Mesenchymal stem cell (in vitro differentiated cells and primary cell): ENCODE measurements around the gene LCE3D. TPM values are rescaled to one million over a fixed set of nuclear protein-coding genes. Genes with fewer than 3 reads are reported as not detected.

Experiments used
- DNase-seq: peaks from one replicate; pipeline ENCODE4 v3.0.0-alpha.2; 2013
- H2AFZ ChIP-seq: one replicate; pipeline ENCODE4 v1.6.1; 2013; ENCODE audit warnings: low read depth, mild to moderate bottlenecking, control low read depth, inconsistent platforms, low read length, moderate library complexity
- H2AK5ac ChIP-seq: 2 replicates; pipeline ENCODE4 v1.6.1; 2013; ENCODE audit warnings: low read length, moderate library complexity, mild to moderate bottlenecking, inconsistent platforms; ENCODE audit not compliant: severe bottlenecking
- H2BK120ac ChIP-seq: one replicate; pipeline ENCODE4 v1.6.1; 2013; ENCODE audit warnings: low read depth, mild to moderate bottlenecking, inconsistent platforms, low read length, moderate library complexity
- H2BK12ac ChIP-seq, 2 experiments: one replicate each; pipeline ENCODE4 v1.6.1; 2013; ENCODE audit warnings: inconsistent platforms in 2 of 2, low read length in 2 of 2, mild to moderate bottlenecking in 2 of 2, moderate library complexity in 2 of 2, control low read depth in 1 of 2
- H2BK15ac ChIP-seq: one replicate; pipeline ENCODE4 v1.6.1; 2013; ENCODE audit warnings: mild to moderate bottlenecking, low read depth, inconsistent platforms; ENCODE audit not compliant: poor library complexity, severe bottlenecking
- H2BK5ac ChIP-seq: 2 replicates; pipeline ENCODE4 v1.6.1; 2013; ENCODE audit warnings: low read depth, mild to moderate bottlenecking, low read length, control low read depth, inconsistent platforms; ENCODE audit not compliant: poor library complexity, severe bottlenecking
- H3K14ac ChIP-seq, 2 experiments: one replicate each; pipeline ENCODE4 v1.6.1; 2013; ENCODE audit warnings: inconsistent platforms in 2 of 2, low read length in 2 of 2, control low read depth in 1 of 2, mild to moderate bottlenecking in 1 of 2, moderate library complexity in 1 of 2
- H3K18ac ChIP-seq, 2 experiments: one replicate each; pipeline ENCODE4 v1.6.1; 2013; ENCODE audit warnings: inconsistent platforms in 2 of 2, low read length in 2 of 2, control low read depth in 1 of 2, low read depth in 1 of 2, mild to moderate bottlenecking in 1 of 2
- H3K23ac ChIP-seq, 2 experiments: one replicate each; pipeline ENCODE4 v1.6.1; 2013; ENCODE audit warnings: inconsistent platforms in 2 of 2, low read length in 2 of 2, mild to moderate bottlenecking in 2 of 2, moderate library complexity in 2 of 2, control low read depth in 1 of 2
- H3K27ac ChIP-seq: 2 replicates; pipeline ENCODE4 v1.5.1; 2013; ENCODE audit warnings: mild to moderate bottlenecking, moderate library complexity, low read length, control low read depth, inconsistent platforms; ENCODE audit not compliant: poor library complexity, severe bottlenecking
- H3K27me3 ChIP-seq, 2 experiments: 2 replicates each; pipeline versions ENCODE4 v1.6.1 to v1.7.0; 2013; ENCODE audit warnings: low read length in 2 of 2, mild to moderate bottlenecking in 2 of 2, moderate library complexity in 2 of 2, control low read depth in 1 of 2, inconsistent platforms in 1 of 2; ENCODE audit not compliant: control insufficient read depth in 1 of 2, insufficient read depth in 1 of 2
- H3K36me3 ChIP-seq, 2 experiments: 2 replicates each; pipeline versions ENCODE4 v1.6.1 to v1.7.0; 2013; ENCODE audit warnings: low read length in 2 of 2, control low read depth in 1 of 2, inconsistent platforms in 1 of 2, low read depth in 1 of 2, mild to moderate bottlenecking in 1 of 2; ENCODE audit not compliant: insufficient read depth in 2 of 2, control insufficient read depth in 1 of 2
- H3K4ac ChIP-seq, 2 experiments: one replicate each; pipeline ENCODE4 v1.6.1; 2013; ENCODE audit warnings: inconsistent platforms in 2 of 2, low read length in 2 of 2, mild to moderate bottlenecking in 2 of 2, moderate library complexity in 2 of 2, control low read depth in 1 of 2, low read depth in 1 of 2
- H3K4me1 ChIP-seq: 2 replicates; pipeline ENCODE4 v1.6.1; 2013; ENCODE audit warnings: low read depth, low read length, control low read depth; ENCODE audit not compliant: control insufficient read depth, insufficient read depth
- H3K4me2 ChIP-seq: 2 replicates; pipeline ENCODE4 v1.6.1; 2013; ENCODE audit warnings: low read length, mild to moderate bottlenecking, inconsistent platforms; ENCODE audit not compliant: poor library complexity, severe bottlenecking
- H3K4me3 ChIP-seq, 2 experiments: 2 replicates each; pipeline versions ENCODE4 v1.5.1 to v1.7.0; 2013; ENCODE audit warnings: low read length in 2 of 2, mild to moderate bottlenecking in 2 of 2, control low read depth in 1 of 2, low read depth in 1 of 2; ENCODE audit not compliant: insufficient read depth in 1 of 2
- H3K79me1 ChIP-seq: replicated peaks from 2 replicates; pipeline ENCODE4 v1.6.1; 2013; ENCODE audit warnings: mild to moderate bottlenecking, control low read depth, low read length, inconsistent platforms; ENCODE audit not compliant: poor library complexity, severe bottlenecking
- H3K9ac ChIP-seq: 2 replicates; pipeline ENCODE4 v1.7.0; 2013; ENCODE audit warnings: mild to moderate bottlenecking, low read length, moderate library complexity
- H3K9me3 ChIP-seq: 2 replicates; pipeline ENCODE4 v1.7.0; 2013; ENCODE audit warnings: mild to moderate bottlenecking, low read length; ENCODE audit not compliant: control insufficient read depth
- H4K8ac ChIP-seq: one replicate; pipeline ENCODE4 v1.6.1; 2013; ENCODE audit warnings: inconsistent platforms, mild to moderate bottlenecking, low read length, moderate library complexity
- H4K91ac ChIP-seq: one replicate; pipeline ENCODE4 v1.6.1; 2013; ENCODE audit warnings: mild to moderate bottlenecking, low read length, inconsistent platforms
- WGBS: methylation state at CpG from one replicate; pipeline ENCODE4 v1.1.7; 2013; ENCODE audit warnings: mixed read lengths; 5-methylcytosine and 5-hydroxymethylcytosine counted together
- small RNA-seq: library from polyadenylated mRNA; stranded (forward); fragments of <200 nt; extraction: miRNeasy Mini kit (QIAGEN cat#:217004); gene quantifications from one replicate; pipeline ENCODE3, GENCODE V24; 2013; ENCODE audit warnings: low read depth

LCE3D gene

GRCh38 chr1:152535774-152536173 is 44.5 kb downstream of the LCE3D start:
- DNase-seq = no peak
- H3K14ac ChIP-seq = no peak overlapping the region
- no peak overlapping the region for H2BK5ac ChIP-seq
- no peaks in the 10 kb centered on the region for H3K36me3 ChIP-seq
- no peak overlapping the region for H3K23ac ChIP-seq
- H3K27me3 ChIP-seq = peaks cover 0 to 13% of the 10 kb centered on the region in 2 experiments
- no peak overlapping the region for H2BK15ac ChIP-seq
- H3K4me1 ChIP-seq = no peaks in the 10 kb centered on the region
- H3K27ac ChIP-seq = no peak overlapping the region
- H2AFZ ChIP-seq = no peak overlapping the region
- no peak overlapping the region for H3K4me2 ChIP-seq
- 20% methylated on average over 1 of the region's 3 CpGs for WGBS
- H3K9ac ChIP-seq = no peak overlapping the region
- no peak overlapping the region for H2BK12ac ChIP-seq
- H3K4me3 ChIP-seq = no peak overlapping the region
- H4K8ac ChIP-seq = no peak overlapping the region
- no peak overlapping the region for H2AK5ac ChIP-seq
- H3K4ac ChIP-seq = no peak overlapping the region
- no peak overlapping the region for H4K91ac ChIP-seq
- no peak overlapping the region for H2BK120ac ChIP-seq
- H3K79me1 ChIP-seq = no peaks in the 10 kb centered on the region
- no peaks in the 10 kb centered on the region for H3K9me3 ChIP-seq
- H3K18ac ChIP-seq = no peak overlapping the region

GRCh38 chr1:152533327-152533938 is 46.9 kb downstream of the LCE3D start:
- H3K27me3 ChIP-seq = peaks cover 0 to 13% of the 10 kb centered on the region in 2 experiments
- no peak overlapping the region for H2BK5ac ChIP-seq
- no peak for DNase-seq
- no peaks in the 10 kb centered on the region for H3K4me1 ChIP-seq
- no peak overlapping the region for H3K14ac ChIP-seq
- no peak overlapping the region for H3K4me3 ChIP-seq
- no peak overlapping the region for H4K8ac ChIP-seq
- no peak overlapping the region for H3K27ac ChIP-seq
- no peaks in the 10 kb centered on the region for H3K79me1 ChIP-seq
- H3K9me3 ChIP-seq = no peaks in the 10 kb centered on the region
- H3K36me3 ChIP-seq = no peaks in the 10 kb centered on the region
- WGBS = 56% methylated on average over 5 of the region's 7 CpGs
- H3K23ac ChIP-seq = no peak overlapping the region
- H2BK15ac ChIP-seq = no peak overlapping the region
- no peak overlapping the region for H3K18ac ChIP-seq
- H3K4me2 ChIP-seq = no peak overlapping the region
- H2AK5ac ChIP-seq = no peak overlapping the region
- H4K91ac ChIP-seq = no peak overlapping the region
- no peak overlapping the region for H2AFZ ChIP-seq
- no peak overlapping the region for H2BK120ac ChIP-seq
- no peak overlapping the region for H2BK12ac ChIP-seq
- no peak overlapping the region for H3K4ac ChIP-seq
- no peak overlapping the region for H3K9ac ChIP-seq

Small RNA genes lying within 50 kb of the gene (small RNA-seq; reads per million reads assigned to genes)
- gene LCE3A = not detected
- not detected for gene LCE3B
